Stomach smooth muscle (tissue), 2 donors: Measurements from ENCODE around the gene ACSM2B.
"Not testable (repeated sequence)": the region's sequence is repeated elsewhere in the genome, so short reads cannot be mapped to it uniquely, and the experiment has no call there.

ENCODE experiments used
- H3K27ac ChIP-seq: one replicate; pipeline ENCODE4 v1.7.0; 2013; ENCODE audit warnings: mild to moderate bottlenecking, low read length, inconsistent platforms
- H3K27me3 ChIP-seq, 2 donors: one replicate each; pipeline ENCODE4 v1.7.0; 2013; ENCODE audit warnings: low read length in 2 of 2; ENCODE audit not compliant: insufficient read depth in 2 of 2, control insufficient read depth in 1 of 2
- H3K36me3 ChIP-seq, 2 donors: one replicate each; pipeline ENCODE4 v1.7.0; 2013; ENCODE audit warnings: low read length in 2 of 2; ENCODE audit not compliant: control insufficient read depth in 2 of 2, insufficient read depth in 2 of 2
- H3K4me1 ChIP-seq: one replicate; pipeline ENCODE4 v1.7.0; 2013; ENCODE audit warnings: low read length; ENCODE audit not compliant: control insufficient read depth, insufficient read depth
- H3K4me3 ChIP-seq, 2 donors: one replicate each; pipeline ENCODE4 v1.7.0; 2013; ENCODE audit warnings: low read length in 2 of 2
- H3K9ac ChIP-seq, 2 donors: one replicate each; pipeline ENCODE4 v1.7.0; 2013; ENCODE audit warnings: low read length in 2 of 2, mild to moderate bottlenecking in 1 of 2
- H3K9me3 ChIP-seq, 2 donors: one replicate each; pipeline ENCODE4 v1.7.0; 2013; ENCODE audit warnings: low read length in 2 of 2; ENCODE audit not compliant: control insufficient read depth in 2 of 2
- donor health status: healthy.
- donor health status: Pancreatic carcinoma.

ACSM2B gene

GRCh38 chr16:20576145-20576544, at the start of gene ACSM2B:
Gene ACSM2B (minus strand): TSS chr16:20576367. CDS start chr16:20564845, 11,522 bp downstream.
- H3K4me3 ChIP-seq, H3K9me3 ChIP-seq, H3K36me3 ChIP-seq, H3K27ac ChIP-seq, H3K27me3 ChIP-seq, H3K4me1 ChIP-seq, H3K9ac ChIP-seq: not testable (repeated sequence)

- Histone ChIP-seq H3K9ac (no peak overlapping the region), H3K9me3 (no peaks in the 10 kb centered on the region), H3K36me3 (no peaks in the 10 kb centered on the region), H3K27me3 (no peaks in the 10 kb centered on the region), H3K27ac (no peak overlapping the region), H3K4me3 (no peak overlapping the region), H3K4me1 (no peaks in the 10 kb centered on the region)
Measured at GRCh38 chr16:20624882-20625807, 49.0 kb upstream of the ACSM2B start.

GRCh38 chr16:20624205-20624604, 48.0 kb upstream of the ACSM2B start:
- no peaks in the 10 kb centered on the region for H3K4me1 ChIP-seq
- H3K27me3 ChIP-seq, result no peaks in the 10 kb centered on the region
- H3K4me3 ChIP-seq, result no peak overlapping the region
- H3K9me3 ChIP-seq, result no peaks in the 10 kb centered on the region
- no peak overlapping the region for H3K9ac ChIP-seq
- no peak overlapping the region for H3K27ac ChIP-seq
- no peaks in the 10 kb centered on the region for H3K36me3 ChIP-seq

- no peaks in the 10 kb centered on the region for H3K27me3 ChIP-seq
- H3K9ac ChIP-seq, result no peak overlapping the region
- no peaks in the 10 kb centered on the region for H3K4me1 ChIP-seq
- H3K4me3 ChIP-seq, result no peak overlapping the region
- H3K36me3 ChIP-seq, result no peaks in the 10 kb centered on the region
- H3K27ac ChIP-seq, result no peak overlapping the region
- no peaks in the 10 kb centered on the region for H3K9me3 ChIP-seq
Measured at GRCh38 chr16:20622498-20622870, 46.3 kb upstream of the ACSM2B start.

GRCh38 chr16:20621406-20621805, 45.2 kb upstream of the ACSM2B start:
- Histone ChIP-seq H3K4me1 (no peaks in the 10 kb centered on the region), H3K4me3 (no peak overlapping the region), H3K27me3 (no peaks in the 10 kb centered on the region), H3K9me3 (no peaks in the 10 kb centered on the region), H3K27ac (no peak overlapping the region), H3K36me3 (no peaks in the 10 kb centered on the region), H3K9ac (no peak overlapping the region)

- H3K36me3 ChIP-seq, result no peaks in the 10 kb centered on the region
- H3K27me3 ChIP-seq, result no peaks in the 10 kb centered on the region
- no peak overlapping the region for H3K9ac ChIP-seq
- H3K4me1 ChIP-seq, result no peaks in the 10 kb centered on the region
- H3K4me3 ChIP-seq, result no peak overlapping the region
- H3K27ac ChIP-seq, result no peak overlapping the region
- no peaks in the 10 kb centered on the region for H3K9me3 ChIP-seq
Measured at GRCh38 chr16:20620770-20621169, 44.6 kb upstream of the ACSM2B start.

GRCh38 chr16:20620003-20620402, 43.8 kb upstream of the ACSM2B start:
- Histone ChIP-seq H3K9ac (no peak overlapping the region), H3K36me3 (no peaks in the 10 kb centered on the region), H3K27me3 (no peaks in the 10 kb centered on the region), H3K9me3 (no peaks in the 10 kb centered on the region), H3K4me3 (no peak overlapping the region), H3K27ac (no peak overlapping the region), H3K4me1 (peaks cover under 1% of the 10 kb centered on the region)

- Histone ChIP-seq H3K27ac (no peak overlapping the region), H3K4me3 (no peak overlapping the region), H3K4me1 (peaks cover 26% of the 10 kb centered on the region)
Measured at GRCh38 chr16:20617271-20617670, 41.1 kb upstream of the ACSM2B start.

GRCh38 chr16:20614186-20615141, 38.3 kb upstream of the ACSM2B start:
- H3K9ac ChIP-seq, result no peak overlapping the region
- H3K27ac ChIP-seq, result peak overlapping the region; percentile 80
- peaks cover 41% of the 10 kb centered on the region for H3K4me1 ChIP-seq
- H3K36me3 ChIP-seq, result no peaks in the 10 kb centered on the region
- no peaks in the 10 kb centered on the region for H3K27me3 ChIP-seq
- no peak overlapping the region for H3K4me3 ChIP-seq
- no peaks in the 10 kb centered on the region for H3K9me3 ChIP-seq

More at GRCh38 chr16:20617271-20617670, 41.1 kb upstream of the ACSM2B start:
- H3K9me3 ChIP-seq, result no peaks in the 10 kb centered on the region
- H3K36me3 ChIP-seq, result no peaks in the 10 kb centered on the region
- H3K9ac ChIP-seq, result no peak overlapping the region
- no peaks in the 10 kb centered on the region for H3K27me3 ChIP-seq

GRCh38 chr16:20613481-20614185, 37.5 kb upstream of the ACSM2B start:
- Histone ChIP-seq H3K9me3 (no peaks in the 10 kb centered on the region), H3K4me1 (peaks cover 41% of the 10 kb centered on the region), H3K4me3 (no peak overlapping the region), H3K9ac (peak overlapping the region in 1 of 2 donors; percentile 29), H3K27me3 (no peaks in the 10 kb centered on the region), H3K27ac (peak overlapping the region; percentile 80), H3K36me3 (no peaks in the 10 kb centered on the region)
